ENCODE results near the gene SHCBP1L. TPM values are rescaled to one million over a fixed set of nuclear protein-coding genes. Genes with fewer than 3 reads are reported as not detected.

The SHCBP1L gene
- total RNA-seq, 2 donors from 2014 or later = not detected

- no peaks in the 10 kb centered on the region for H3K27me3 ChIP-seq (ENCODE audit: control insufficient read depth, insufficient read depth, low read length, poor library complexity, severe bottlenecking)
- peaks cover 100% of the 10 kb centered on the region for H3K36me3 ChIP-seq (ENCODE audit: control insufficient read depth, insufficient read depth, low read length)
- Mint-ChIP-seq H3K4me3 (no peak overlapping the region), H3K4me1 (no peaks in the 10 kb centered on the region), H3K9me3 (no peaks in the 10 kb centered on the region), H3K27me3 (ENCODE audit: insufficient read depth) (no peaks in the 10 kb centered on the region), H3K27ac (no peak overlapping the region), H3K36me3 (ENCODE audit: low read depth) (peaks cover 91% of the 10 kb centered on the region)
- WGBS, 2 experiments (ENCODE audit: insufficient coverage in 1 of 2, insufficient read length in 1 of 2) = 92 to 97% methylated on average over 3 of the region's 3 CpGs
- DNase-seq = no peak
- H3K9ac ChIP-seq (ENCODE audit: extremely low read depth, low read length, poor library complexity, severe bottlenecking) = no peak overlapping the region
- TF ChIP-seq CTCF (conservative IDR thresholded peaks at IDR 0.05) = no peak
- H3K4me1 ChIP-seq (ENCODE audit: control insufficient read depth, insufficient read depth, low read length) = no peaks in the 10 kb centered on the region
- H3K4me3 ChIP-seq (ENCODE audit: low read length) = no peak overlapping the region
- H3K27ac ChIP-seq (ENCODE audit: low read depth, low read length) = no peak overlapping the region
- H3K9me3 ChIP-seq (ENCODE audit: control insufficient read depth, low read length) = no peaks in the 10 kb centered on the region
Measured at GRCh38 chr1:182872881-182873280, 80.1 kb downstream of the SHCBP1L start.

- Histone ChIP-seq H3K36me3 (ENCODE audit: control insufficient read depth, insufficient read depth, low read length) (peaks cover 100% of the 10 kb centered on the region), H3K9ac (ENCODE audit: extremely low read depth, low read length, poor library complexity, severe bottlenecking) (peak overlapping the region; percentile 31), H3K27me3 (ENCODE audit: control insufficient read depth, insufficient read depth, low read length, poor library complexity, severe bottlenecking) (no peaks in the 10 kb centered on the region), H3K27ac (ENCODE audit: low read depth, low read length) (peak overlapping the region; percentile 77), H3K4me1 (ENCODE audit: control insufficient read depth, insufficient read depth, low read length) (no peaks in the 10 kb centered on the region), H3K4me3 (ENCODE audit: low read length) (no peak overlapping the region), H3K9me3 (ENCODE audit: control insufficient read depth, low read length) (no peaks in the 10 kb centered on the region)
- Mint-ChIP-seq H3K36me3 (ENCODE audit: low read depth) (peaks cover 93% of the 10 kb centered on the region), H3K27ac (peak overlapping the region; percentile 85), H3K4me3 (no peak overlapping the region), H3K4me1 (no peaks in the 10 kb centered on the region), H3K9me3 (no peaks in the 10 kb centered on the region), H3K27me3 (ENCODE audit: insufficient read depth) (no peaks in the 10 kb centered on the region)
- 95 to 97% methylated on average over 12 of the region's 12 CpGs for WGBS, 2 experiments (ENCODE audit: insufficient coverage in 1 of 2, insufficient read length in 1 of 2)
- TF ChIP-seq CTCF (conservative IDR thresholded peaks at IDR 0.05) = no peak
- DNase-seq = peak; percentile 79
Measured at GRCh38 chr1:182869241-182869666, 83.7 kb downstream of the SHCBP1L start.

GRCh38 chr1:182867861-182868260, 85.1 kb downstream of the SHCBP1L start:
- no peak overlapping the region for H3K27ac Mint-ChIP-seq
- no peaks in the 10 kb centered on the region for H3K4me1 Mint-ChIP-seq
- Histone ChIP-seq H3K36me3 (ENCODE audit: control insufficient read depth, insufficient read depth, low read length) (peaks cover 100% of the 10 kb centered on the region), H3K9ac (ENCODE audit: extremely low read depth, low read length, poor library complexity, severe bottlenecking) (no peak overlapping the region), H3K9me3 (ENCODE audit: control insufficient read depth, low read length) (no peaks in the 10 kb centered on the region), H3K4me3 (ENCODE audit: low read length) (no peak overlapping the region), H3K27ac (ENCODE audit: low read depth, low read length) (no peak overlapping the region), H3K4me1 (ENCODE audit: control insufficient read depth, insufficient read depth, low read length) (no peaks in the 10 kb centered on the region), H3K27me3 (ENCODE audit: control insufficient read depth, insufficient read depth, low read length, poor library complexity, severe bottlenecking) (no peaks in the 10 kb centered on the region)
- no peak overlapping the region for H3K4me3 Mint-ChIP-seq
- H3K9me3 Mint-ChIP-seq = no peaks in the 10 kb centered on the region
- H3K36me3 Mint-ChIP-seq (ENCODE audit: low read depth) = peaks cover 88% of the 10 kb centered on the region
- no peak for TF ChIP-seq CTCF (conservative IDR thresholded peaks at IDR 0.05)
- no peaks in the 10 kb centered on the region for H3K27me3 Mint-ChIP-seq (ENCODE audit: insufficient read depth)
- DNase-seq = no peak
